Stimulated activated CD8-positive, alpha-beta memory T cell treated with anti-CD3 and anti-CD28 coated beads, Interleukin-7, amount 100 ng/mL, for 24 hours (primary cell): ENCODE measurements around the gene TTLL8.

Source experiments
- DNase-seq: peaks from one replicate; pipeline ENCODE4 v3.0.0-alpha.2; 2020; ENCODE audit warnings: low read depth

The TTLL8 gene

DNA sequence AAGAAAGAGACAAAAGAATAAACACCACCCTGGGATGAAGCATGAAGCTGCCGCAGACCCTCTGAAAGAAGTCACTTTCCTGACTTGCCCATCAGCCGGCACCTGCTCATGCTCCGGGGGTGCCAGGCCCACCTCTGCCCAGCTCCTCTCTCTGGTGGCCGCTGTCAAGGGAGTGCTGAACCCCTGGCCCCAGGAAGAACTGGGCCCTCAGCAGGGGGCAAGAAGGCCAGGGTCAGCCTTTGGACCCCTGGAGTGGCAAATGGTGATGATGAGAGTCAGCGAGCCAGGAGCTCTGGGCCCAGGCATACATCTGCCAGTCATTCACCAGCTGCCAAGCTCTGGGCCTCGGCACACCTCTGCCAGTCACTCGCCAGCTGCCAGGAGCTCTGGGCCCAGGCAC is 17.4 kb downstream of the TTLL8 start:
- DNase-seq: no peak

DNA sequence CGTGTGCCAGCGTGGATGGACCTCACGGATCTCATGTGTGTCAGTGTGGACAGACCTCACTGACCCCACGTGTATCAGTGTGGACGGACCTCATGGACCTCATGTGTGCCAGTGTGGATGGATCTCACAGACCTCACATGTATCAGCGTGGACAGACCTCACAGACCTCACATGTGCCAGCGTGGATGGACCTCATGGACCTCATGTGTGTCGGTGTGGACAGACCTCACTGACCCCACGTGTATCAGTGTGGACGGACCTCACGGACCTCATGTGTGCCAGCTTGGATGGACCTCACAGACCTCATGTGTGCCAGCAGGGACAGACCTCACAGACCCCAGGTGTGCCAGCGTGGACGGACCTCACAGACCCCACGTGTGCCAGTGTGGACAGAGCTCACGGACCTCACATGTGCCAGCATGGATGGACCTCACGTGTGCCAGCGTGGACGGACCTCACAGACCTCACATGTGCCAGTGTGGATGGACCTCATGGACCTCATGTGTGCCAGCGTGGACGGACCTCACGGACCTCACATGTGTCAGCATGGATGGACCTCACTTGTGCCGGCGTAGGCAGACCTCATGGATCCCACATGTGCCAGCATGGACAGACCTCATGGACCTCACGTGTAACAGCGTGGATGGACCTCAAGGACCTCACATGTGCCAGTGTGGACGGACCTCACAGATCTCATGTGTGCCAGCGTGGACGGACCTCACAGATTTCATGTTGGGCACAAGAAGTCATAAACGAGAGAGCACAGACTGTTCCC is 18.2 kb downstream of the TTLL8 start:
- DNase-seq: no peak

DNA sequence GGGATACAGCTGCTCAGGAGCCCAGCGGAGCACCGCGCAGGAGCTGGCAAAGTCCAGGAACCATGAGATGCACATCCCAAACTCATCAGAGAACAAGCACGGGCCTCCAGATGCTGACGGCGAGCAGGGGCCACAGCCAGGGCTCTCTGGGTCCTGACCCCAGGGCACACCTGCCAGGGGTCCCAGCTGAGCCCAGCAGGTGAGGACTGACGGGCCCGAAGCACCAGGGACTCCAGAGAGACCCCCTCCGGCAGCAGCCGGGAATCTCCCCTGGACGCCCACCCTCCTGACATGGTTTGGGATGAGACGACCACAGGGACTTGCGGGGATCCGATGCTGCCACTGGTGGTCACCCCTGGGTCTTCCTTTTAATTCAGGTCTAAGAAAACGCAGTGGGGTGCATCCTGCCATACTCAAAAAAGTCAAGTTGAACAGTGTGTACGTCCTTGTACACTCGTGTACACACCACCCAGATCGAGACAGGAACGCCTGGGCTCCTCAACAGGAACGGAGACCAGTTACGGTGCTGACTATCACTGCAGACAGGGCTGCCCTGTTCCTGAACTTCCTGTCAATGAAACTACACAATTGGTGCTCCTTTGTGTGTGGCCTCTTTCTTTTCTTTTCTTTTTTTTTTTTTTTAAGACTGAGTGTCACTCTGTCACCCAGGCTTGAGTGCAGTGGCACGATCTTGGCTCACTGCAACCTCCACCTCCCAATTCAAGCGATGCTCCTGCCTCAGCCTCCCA is 21.9 kb downstream of the TTLL8 start:
- DNase-seq: no peak

DNA sequence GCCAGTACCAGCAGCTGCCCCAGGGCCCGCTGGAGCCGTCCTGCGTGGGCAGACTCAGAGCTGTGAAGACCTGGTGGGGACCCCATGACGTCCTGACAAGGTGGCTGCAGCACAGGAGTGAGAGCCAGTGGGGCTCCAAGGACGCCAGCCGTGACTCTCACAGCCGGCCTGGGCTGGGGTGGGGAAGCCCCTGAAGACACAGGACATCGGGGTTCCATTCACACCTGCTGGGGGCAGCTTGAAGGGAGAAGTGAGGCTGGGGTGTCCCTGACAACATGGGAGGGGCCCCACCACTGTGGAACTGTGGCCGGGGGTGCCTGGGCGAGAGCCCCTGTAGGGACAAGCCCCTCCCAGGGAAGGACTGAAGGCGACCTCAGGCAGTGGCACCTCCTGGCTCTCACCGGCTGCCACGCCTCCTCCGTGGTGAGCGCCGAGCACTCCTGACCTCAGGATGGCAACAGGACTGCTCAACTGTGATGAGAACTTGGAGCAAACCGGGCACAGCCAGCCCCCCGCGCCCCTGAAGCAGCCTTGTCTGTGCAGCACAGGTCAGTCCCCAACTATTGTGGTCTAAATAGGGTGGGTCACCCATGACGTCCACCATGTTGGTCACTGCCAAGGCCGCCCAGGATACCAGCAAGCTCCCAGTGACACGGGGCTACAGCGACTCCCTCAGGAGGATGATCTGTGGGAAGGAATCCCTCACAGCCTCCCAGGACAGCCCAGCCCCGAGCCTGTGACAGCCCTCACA is 22.8 kb downstream of the TTLL8 start:
- DNase-seq: no peak

DNA sequence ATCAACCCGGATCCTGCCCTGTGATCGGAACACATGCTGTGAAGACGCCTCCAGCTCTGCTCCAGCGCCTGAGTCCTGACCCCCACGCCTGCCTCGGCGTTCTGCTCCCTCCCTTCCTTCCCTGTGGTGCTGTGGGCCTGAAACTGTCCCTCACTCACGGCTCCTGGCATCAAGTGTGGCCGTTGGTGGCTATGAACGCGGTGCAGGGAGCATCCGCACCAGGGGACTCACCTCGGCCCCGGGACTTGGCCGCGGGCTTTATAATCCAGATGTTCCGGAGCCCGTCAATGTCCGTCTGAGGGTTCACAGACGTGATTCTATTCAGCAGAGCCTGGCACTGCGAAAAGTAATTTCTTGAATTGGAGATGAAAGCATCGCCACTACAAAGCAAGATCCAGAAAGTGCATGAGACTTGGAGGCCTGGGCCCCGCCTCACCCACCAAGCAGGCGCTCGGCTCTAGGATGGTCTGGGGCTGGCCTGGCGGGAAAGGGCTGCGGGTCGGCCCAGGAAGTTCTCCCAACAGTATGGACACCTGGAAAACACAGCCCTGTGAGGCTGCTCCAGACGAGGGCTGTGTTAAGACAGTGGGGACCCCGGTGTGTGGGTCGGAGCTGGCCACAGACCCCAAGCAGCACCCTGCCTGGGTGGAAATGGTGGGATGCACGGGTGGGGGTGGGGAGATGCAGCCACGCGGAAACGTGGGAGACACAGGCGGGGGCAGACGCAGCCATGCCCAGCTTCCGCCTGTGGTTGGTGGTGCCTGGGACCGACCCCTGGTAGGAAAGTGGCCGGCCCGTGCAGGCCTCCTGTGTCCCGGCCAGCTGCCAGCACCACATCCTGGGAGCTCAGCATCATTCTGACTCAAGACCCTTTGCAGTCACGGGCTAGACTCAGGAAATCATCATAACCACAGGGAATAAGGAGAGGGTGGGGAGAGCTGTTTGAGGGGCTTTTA is 23.7 kb downstream of the TTLL8 start:
- no peak for DNase-seq

DNA sequence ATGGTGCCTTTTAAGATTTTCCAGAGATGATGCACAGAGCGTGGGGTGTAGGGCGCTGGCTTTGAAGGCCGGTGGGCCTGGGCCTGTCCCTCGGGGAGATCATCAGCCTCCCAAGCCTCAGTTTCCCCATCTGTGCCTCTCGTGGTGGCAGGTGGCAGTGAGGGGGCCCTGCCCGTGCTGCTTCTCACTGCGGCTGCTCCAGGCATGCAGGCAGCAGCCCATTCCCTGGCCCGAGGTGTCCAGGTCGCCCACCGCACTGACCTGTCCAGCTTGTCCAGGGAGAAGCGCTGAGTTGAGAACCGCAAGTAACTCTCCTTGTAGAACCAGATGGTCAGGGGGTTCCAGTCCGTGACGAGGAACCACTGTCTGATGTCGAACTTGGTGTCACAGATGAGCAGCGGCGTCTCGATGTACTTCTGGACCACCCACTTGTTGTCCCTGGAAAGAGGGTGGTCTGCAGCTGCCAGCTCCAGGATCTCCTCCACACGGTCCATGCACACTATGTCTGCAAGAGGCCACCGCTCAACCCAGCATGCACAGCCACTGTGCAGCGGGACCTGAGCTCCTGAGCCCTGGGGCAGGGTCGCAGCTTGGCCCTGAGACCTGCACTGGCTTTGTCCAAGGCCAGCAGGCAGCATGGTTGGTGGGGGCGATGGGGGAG is 25.0 kb downstream of the TTLL8 start:
- no peak for DNase-seq

DNA sequence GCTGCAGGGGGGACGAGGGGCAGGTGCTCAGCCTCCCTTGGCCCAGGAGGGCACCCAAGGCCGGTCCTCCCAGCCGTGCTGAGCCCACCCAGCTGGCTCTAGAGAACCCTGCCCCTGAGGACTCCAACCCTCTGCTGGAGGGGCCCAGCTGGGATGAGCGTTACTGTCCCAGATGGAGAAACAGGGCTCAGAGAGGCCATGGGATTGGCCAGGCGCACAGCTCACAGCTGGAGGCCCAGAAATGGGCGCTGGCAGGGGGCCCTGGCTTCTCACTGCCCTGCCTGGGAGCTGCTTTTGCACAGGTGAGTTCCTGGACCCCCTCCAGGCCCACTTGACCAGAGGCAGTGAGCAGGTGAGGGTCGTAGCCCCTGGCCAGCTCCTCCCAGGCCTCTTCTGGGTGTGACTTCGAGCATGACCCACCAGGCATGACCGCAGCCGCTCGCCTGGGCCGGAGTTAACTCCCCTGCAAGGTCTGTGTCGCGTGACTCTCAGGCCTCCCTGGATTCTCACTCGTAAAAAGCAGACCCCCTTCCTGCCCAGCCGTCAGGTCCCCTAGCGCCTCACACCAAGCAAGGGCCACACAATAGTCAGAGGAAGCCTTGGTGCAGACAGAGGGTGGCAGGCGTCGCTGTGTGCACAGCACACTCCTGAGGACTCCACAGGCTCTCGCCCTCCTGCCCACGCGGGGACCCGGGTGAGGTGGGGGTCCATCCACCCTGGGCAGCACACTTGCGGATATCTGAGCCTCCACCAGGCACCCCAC is 25.8 kb downstream of the TTLL8 start:
- no peak for DNase-seq

DNA sequence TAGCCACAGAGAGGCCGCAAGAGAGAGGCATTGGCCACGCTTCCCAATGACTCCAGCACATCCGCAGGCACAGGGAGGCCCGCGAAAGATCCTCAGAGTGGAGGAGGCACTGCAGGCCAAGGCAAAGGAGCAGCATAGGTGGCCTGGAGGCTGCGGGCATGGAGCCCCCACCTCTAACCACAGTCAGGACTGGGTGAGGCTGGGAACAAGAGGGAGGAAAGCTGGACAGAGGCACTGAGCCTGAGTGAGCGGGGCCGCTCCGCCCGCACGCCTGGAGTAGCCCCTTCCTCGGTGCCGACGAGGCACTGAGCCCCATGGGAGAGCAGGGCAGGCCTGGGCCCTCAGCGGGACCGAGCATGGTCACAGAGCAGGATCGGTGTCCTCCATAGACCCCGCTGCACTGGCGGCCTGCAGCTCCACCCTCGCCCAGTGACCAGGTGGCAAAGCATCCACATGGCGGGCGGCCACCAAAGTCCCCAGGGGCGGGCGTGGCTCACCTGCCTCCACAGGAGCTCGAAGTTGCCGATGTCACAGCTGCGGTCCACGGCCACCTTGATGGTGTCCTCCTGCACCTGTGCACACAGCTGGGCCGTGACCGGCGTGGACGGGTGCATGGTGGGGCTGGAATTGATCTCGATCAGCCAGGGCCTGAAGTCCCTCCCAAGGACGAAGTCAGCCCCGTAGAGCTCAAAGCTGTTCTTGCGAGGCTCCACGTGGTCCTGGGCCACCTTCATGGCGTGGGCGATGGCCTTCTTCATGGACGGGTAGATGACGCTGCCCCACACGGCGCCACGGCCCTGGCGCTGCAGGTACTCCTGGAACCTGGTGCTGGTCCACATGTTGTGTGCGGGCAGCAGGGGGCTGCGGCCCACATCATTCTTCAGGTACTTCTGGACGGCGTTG is 26.7 kb downstream of the TTLL8 start:
- DNase-seq: no peak

DNA sequence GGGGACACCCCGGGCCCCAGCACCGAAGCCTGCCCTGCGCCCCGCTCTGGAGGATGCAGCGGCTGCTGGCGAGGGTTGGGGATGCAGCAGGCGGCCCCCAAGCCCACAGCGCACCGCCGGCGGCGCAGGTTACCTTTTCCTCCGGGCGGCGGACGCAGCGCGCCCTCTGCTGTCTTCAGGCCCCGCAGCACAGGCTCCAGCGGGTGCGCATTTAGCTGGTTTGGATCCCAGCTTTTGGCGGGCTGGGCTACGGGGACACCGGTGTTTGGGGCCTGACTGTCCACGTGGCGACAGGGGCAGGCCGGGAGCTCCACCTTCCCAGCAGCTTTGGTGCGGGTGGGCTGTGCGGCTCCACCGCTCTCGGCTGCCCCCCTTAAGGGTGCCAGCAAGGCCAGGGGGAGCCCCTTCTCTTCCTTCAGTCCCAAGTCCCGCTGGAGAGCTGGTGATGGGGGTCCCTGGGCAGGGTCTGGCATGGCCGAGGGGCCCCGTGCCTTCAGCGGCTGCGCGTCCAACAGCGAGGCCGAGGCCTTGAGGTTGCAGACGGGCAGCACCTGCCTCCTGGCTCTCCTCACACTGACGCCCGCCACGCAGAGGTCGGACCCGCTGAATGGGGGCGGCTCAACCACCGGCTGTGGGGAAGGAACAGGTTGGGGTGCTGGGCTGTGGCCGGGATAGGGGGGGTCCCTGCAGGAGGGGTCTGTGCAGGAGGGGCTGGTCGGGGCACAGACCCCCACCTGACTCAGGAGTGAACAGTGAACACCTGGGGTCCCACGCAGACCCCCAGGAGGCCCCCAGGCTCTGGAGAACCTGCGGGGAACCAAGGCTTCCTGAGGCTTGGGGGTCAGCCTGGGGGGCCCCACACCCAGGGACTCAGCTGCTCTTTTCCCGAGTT is 27.6 kb downstream of the TTLL8 start:
- DNase-seq: peak; percentile 63

DNA sequence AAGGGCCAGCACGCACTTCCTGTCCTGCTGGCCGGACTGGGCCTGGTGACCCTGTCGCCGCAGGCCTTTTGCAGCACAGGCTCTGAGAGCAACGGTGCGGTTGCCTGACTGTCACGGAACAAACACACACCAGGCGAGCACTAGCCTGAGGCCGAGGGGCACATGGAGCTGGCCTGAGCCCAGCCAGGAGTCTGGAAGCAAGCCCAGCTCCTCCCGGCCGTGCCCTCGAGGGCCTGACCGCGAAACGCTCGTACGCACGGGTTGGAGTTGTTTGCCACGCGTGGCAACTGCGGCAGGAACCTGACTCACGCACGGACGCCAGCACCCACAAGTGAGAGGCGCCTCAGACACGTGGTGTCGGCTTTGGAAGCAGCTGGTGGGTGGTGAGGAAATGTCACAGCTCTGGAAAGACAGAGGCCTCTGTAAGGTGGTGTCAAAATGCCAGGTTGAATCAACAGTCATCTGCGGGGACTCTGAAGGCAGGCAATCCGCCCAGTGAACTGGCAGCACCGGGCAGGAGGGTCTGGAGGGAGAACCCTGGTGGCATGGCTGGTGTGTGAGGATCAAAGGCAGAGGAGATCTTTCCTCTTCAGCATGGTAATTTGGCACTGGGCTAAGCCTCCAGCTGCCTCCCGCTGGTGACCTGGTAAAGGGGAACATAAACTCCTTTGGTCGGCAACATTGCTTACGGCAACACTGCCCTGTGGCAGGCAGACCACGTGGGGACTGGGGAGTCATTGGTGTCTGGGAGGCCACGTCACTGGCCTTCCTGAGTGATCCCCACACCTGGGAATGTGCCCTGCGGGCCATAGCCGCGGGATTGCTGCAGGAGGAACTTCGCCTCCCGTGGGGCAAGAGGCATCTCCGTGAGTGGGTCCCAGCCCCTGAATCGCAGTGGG is 30.2 kb downstream of the TTLL8 start:
- DNase-seq: no peak

DNA sequence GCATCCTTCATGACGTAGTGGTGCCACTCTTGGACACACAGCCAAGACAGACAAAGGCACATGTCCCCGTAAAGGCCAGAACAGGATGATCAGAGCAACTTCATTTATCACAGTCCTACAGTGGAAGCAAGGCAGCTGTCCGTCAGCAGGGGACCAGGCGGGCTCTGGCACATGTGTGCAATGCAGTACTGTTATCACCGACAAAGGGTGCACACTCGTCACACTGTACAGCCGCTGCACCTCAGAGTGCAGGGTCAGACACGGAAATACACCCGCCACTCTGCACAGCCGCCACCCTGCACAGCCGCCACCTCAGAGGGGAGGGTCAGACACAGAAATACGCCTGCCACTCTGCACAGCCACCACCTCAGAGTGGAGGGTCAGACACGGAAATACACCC is 32.1 kb downstream of the TTLL8 start:
- DNase-seq: no peak

DNA sequence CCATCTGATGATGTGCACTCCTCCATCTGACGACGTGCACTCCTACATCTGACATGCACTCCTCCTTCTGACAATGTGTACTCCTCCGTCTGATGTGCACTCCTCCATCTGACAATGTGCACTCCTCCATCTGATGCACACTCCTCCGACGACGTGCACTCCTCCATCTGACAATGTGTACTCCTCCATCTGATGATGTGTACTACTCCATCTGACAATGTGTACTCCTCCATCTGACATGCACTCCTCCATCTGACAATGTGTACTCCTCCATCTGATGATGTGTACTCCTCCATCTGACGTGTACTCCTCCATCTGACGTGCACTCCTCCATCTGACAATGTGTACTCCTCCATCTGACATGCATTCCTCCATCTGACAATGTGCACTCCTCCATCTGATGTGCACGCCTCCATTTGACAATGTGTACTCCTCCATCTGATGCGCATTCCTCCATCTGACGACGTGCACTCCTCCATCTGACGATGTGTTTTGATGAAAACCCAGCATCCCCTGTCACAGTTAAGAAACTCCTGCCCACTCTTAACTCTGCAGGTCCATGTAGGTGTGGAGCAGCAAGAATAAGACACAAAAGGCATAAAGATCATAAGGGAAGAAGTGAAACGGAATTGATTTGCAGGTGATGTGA is 35.8 kb downstream of the TTLL8 start:
- DNase-seq: no peak

DNA sequence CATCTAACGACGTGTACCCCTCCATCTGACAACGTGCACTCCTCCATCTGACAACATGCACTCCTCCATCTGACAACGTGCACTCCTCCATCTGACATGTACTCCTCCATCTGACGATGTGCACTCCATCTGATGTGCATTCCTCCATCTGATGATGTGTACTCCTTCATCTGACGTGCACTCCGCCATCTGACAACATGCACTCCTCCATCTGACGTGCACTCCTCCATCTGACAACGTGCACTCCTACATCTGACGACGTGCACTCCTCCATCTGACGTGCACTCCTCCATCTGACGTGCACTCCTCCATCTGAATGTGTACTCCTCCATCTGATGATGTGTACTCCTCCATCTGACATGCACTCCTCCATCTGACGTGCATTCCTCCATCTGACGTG is 37.5 kb downstream of the TTLL8 start:
- DNase-seq: no peak

DNA sequence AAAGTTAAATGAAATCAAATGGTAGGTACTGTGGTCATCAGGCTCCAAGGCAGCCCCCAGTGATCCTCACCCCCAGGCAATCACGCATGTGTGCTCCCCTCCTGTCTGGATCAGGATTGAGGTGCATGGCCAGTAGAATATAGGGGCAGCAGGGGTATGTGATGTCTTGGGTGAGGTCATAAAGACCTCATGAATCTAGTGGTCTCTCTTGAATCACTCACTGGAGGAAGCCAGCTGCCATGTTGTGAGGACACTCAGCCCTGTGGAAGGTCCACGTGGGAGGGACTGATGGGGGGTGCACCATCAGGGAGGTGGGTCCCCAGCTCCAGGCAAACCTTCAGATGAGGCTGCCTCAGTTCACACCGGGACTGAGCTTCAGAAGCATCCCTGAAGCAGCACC is 38.8 kb downstream of the TTLL8 start:
- no peak for DNase-seq

DNA sequence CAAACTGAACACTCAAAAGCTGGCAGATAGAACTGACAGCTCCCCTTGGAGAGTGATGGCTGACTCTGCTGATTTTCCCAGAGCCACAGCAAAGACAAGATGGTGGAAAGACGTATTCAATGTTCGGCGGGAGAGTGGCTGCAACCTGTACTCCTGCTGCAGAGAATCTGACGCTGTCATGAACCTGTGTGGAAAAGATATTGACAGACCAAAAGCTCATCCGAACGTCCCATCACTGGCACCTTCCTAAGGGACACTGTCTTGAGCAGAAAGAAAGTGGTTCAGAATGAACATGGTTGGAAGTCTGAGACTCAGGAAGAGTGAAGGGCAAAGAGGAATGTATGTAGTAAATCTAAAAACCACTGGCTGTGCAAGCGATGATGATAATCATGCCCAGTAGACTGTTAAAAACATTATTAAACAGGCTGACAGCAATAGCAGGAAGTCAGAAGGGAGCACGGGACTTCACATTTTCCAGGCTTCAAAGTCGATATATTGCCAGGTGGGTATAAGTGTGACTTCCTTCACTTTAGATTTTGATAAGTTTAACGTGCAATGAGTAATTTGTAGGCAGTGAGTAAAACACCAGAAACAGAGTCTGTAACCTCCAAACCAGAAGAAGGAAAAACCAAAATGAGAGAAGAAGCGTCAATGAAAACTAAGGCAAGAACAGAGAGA is 39.4 kb downstream of the TTLL8 start:
- no peak for DNase-seq

DNA sequence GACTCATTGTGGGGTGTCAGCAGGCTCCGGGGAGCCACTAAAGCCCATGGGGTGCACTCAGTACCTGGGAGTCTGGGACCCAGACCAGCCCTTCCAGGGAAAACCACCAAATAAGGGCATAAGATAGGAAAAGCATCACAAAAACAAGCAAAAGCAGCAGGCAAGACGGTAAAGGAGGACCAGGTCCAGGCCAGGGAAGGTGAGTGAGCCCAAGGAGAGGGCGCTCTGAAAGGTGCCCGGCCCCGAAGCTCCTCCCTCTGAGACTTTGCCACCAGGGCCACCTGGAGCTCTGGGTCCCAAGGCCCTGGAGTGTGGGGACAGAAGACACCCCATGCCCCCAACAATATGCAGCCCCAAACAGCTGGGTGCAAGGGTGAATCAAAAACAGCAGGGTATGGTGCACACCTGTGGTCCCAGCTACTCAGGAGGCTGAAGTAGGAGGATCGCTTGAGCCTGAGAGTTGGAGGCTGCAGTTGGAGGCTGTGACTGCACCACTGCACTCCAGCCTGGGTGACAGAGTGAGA is 40.3 kb downstream of the TTLL8 start:
- DNase-seq: no peak
